Fibroblast of skin of right quadriceps (primary cell): ENCODE data around the gene SLC17A7.

Experiments
- DNase-seq: peaks from one replicate; pipeline ENCODE4 v3.0.0-alpha.2; 2013

The SLC17A7 gene

DNA sequence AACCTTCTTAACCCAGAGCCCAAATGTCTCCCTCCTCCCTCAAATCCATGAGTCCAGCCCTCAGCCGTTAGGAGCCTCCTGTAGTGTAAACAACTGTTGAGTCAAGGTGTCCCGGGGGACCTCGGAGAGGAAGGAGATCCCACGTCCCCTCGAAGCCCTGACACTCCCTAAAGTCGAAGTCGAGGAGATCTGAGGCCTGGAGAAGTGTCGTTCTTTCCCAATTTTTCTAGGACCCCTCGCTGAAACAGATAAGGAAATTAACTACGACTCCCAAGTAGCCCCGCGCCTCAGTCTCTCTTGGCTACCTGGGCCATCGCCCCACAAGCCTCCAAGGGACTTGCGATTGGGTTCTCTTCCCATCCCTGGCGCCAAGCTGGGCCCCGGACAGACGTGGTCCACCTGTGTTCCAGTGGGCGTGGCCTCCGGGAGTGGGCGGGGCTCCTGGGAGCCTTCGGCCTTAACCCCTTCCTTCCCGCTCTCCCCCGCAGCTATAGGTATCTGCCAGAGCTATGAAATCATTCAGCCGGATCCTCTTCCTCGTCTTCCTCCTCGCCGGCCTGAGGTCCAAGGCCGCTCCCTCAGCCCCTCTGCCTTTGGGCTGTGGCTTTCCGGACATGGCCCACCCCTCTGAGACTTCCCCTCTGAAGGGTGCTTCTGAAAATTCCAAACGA is 15.3 kb downstream of the SLC17A7 start:
- DNase-seq: peak; percentile 28

DNA sequence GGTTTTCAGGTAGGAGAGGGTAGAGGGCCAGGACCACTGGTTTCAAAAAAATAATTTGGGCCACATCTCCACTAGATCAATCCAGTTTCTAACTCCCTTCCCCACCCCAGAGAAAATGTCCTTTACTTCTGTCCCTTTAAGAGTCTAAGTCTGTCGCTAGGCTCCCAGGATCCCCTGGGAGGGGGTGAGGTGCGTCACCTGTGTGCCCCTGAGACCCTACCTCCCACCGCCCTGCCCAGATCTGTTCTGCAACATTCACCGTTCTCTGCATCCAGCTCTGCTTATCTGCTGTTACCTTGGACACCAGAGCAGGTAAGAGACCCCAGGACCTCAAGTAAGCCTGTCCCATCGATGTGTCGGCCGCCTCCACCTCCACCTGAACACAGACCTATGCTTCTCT is 16.1 kb downstream of the SLC17A7 start, which contains the start of gene GFY:
TSS of gene GFY (plus strand) at position 211 of the 400 bp plus-strand sequence. CDS start 1,043 bp downstream, outside the sequence.
- no peak for DNase-seq

DNA sequence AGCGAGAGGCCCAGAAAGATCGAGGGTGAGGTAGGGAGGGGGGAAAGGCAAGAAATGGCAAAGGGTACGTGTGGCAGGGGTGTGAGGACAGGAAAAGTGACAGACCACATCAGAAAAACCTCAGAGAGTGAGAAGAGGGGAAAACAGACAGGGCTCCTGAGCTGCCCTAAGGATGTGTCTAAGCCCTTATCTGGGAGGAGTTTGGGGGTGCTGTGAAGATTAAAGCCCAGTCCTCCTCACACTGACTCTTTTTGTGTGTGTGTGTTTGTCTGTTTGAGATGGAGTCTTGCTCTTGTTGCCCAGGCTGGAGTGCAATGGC is 17.4 kb downstream of the SLC17A7 start:
- DNase-seq: no peak

DNA sequence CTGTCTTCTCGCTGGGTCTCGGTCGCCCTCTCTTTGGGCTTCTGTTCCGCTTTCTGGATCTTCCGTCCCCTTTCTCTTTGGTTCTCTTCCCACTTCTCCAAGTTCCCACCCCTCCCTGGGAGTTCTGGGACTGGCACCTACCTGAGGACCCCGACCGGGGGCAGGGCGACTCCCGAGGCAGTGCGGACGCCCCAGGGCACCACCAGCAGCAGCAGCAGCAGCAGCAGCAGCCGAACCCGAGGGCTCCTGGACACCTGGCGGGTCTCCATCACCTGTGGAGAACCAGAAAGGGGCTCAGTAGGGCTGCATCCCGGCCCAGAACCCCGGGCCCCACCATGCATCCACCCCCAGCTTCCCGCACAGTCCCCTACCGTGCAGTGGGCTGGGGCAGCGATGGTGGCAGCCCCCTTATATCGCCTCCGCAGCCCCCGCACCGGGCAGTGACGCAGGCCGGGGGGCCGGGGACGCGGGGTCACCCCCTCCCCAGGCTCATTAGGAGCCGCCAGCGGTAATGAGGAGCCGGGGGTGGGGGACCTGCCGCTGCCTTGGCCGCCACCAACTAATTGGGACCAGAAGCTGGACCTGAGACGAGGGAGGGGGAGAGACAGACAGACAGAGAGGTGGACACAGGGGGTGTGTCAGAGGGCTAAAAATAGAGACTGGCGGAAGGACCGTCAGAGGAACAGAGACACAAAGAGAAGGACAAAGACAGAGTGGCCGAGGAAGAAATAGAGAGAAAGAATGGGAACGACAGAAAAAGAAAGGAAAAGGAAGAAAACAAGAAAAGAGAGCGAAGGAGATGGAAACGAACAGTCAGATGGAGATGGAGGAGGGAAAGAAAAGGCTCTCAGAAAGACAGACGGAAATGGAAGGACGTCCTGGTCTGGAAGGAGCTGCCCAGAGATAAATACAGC is 18.0 kb downstream of the SLC17A7 start, which contains the start of gene PTH2:
TSS of gene PTH2 (minus strand) at position 371 of the 914 bp plus-strand sequence. CDS start at position 269, 102 bp downstream.
- no peak for DNase-seq

DNA sequence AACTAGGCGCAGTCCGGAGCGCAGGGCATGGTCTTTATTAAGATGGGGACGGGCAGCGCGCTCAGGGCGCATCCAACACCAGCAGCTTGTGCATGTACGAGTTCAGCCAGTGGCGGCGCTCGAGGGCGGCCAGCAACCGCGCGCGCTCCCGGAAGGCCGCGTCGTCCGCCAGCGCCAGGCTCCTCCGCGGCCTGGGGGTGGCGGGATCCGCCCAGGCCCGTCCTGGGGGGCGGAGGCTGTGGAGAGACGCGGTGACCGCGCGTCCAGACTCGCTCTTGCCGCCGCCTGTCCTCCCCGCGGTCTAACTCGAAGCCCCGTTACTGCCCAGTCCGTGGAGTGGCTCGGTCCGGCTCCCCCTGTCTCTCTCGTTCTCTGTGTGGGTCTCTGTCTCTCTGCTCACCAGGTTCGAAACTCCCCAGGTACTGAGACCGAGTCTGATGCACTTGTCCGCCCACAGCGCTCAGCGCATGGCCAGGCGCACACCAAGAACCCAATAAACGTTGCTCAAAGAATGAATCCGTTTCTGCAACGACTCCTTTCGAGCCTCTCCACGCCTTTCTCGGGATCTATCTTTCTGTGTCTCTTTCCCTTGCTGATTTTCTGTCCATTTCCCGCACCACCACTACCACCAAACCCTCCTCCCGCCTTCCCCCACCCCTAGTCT is 18.8 kb downstream of the SLC17A7 start:
- DNase-seq: no peak

DNA sequence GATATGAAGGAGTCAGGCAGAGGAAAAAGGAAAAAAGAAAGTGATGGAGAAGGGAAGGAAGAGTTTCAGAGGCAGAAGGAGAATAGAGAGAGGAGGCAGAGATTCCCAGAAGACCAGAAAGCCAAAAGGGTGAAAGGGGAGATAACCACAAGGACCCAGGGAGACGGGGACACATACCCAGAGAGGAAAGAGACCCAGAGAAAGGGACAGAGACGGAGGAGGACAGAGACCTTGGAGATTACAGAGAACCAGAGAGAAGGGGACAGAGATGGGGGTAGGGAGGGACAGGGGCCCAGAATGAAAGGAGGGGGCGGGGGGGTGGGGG is 19.5 kb downstream of the SLC17A7 start:
- no peak for DNase-seq

DNA sequence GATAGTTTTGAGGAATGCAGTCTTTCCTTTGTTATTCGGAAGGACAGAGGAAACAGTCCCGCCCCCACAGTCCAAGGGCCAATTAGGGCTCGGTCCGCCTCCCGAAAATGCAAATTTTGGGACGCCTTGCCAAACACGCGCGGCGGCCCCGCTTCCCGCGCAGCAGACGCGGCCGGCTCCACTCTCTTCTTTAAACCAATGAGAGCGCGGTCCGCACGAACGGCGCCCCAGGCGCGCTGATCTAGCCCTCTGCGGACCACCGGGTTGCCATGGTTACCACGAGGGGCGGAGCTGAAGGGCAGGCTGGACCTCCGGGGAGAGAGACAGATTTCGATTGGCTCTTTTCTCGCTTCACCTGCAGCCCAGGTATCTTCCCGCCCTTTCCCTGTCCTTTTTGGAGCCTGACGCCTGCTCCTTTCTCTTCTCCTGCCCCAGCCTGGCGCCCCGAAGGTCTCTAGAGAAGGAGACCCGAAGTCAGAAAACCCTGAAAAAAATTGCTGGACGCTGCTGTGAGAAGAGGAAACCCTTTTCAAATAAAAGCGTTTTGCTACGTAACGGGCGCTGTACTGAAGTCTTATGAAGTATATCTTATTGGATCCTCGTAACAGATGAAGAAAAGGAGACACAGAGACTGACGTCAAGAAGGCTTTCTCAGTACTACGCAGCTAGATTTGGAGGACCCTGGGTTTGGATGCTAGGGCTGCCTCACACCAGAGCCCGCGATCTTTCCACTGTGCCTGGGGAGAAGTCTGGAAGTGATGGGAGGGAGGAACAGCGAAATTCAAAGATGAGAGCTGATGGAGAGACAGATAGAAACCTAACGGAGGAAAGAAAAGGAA is 20.1 kb downstream of the SLC17A7 start:
- DNase-seq: peak; percentile 35

DNA sequence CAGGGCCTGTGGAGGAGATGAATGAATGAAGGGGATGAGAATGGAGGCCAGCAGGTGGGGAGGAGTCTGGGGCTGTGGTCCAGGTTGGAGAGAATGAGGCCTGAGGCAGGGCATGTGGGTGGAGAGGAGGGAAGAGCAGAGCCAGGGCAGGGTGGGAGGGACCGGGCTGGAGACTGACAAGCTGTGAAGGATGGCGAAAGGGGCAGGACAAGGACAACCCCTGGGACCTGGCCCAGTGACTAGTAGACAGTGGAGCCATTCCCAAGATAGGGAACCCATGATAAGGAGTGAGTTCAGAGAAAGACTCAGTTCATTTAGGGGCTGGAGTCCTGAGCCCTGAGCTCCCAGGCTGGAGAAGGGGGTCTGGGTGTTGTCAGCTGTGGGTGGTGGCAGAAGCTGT is 21.1 kb downstream of the SLC17A7 start:
- no peak for DNase-seq

DNA sequence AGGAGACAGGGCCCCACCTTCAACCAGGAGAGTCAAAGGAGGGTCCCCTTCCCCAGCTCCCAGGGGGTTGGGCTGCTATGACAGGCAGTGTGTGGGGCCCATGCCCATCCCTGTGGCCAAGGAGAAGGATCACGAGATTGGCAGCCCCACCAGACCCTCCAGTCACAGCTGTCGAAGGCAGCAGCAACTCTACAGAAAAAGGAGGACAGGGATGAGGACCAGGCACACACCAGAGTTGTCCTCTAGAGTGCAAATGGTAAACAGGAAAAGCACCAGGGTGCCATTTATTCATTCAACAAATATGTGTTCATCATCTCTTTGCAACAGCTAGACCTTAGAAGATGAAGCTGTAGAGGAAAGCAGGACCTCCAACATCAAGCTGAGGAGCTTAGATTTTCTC is 22.2 kb downstream of the SLC17A7 start:
- no peak for DNase-seq

DNA sequence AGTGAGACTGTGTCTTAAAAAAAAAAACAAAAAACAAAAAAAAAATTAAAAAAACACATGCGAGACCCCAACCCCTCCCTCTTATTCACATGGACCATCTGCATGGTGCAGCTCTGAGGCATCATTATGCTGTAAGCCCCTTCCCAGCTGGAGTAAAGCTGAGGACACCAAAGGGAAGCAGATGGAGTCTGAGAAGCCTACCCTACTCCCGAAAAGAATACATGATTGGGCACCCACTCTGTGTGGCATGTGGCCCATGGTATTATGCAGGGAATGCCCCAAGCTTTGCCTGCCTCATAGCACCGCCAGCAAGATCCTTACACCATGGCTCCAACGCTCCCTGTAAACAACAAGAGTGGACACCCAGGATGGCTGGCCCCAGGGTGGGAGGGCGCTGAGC is 22.8 kb downstream of the SLC17A7 start:
- no peak for DNase-seq

DNA sequence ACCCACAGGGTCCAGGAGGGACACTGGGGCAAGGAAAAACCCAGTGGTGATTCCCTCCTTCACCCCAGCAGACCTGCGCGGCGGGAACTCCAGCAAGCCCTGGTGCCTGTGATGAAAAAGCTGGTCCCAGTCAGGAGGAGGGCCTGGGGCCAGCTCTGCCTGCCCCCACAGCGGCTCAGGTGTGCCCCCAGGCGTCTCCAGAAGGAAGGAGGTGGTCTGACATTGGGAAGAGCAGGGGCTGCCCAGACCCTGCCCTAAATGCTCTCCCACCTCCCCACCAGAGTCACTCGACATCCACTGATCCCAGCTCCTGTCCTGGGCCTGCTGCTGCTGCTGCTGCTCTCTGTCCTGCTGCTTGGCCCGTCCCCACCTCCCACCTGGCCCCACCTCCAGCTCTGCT is 24.2 kb downstream of the SLC17A7 start:
- no peak for DNase-seq

DNA sequence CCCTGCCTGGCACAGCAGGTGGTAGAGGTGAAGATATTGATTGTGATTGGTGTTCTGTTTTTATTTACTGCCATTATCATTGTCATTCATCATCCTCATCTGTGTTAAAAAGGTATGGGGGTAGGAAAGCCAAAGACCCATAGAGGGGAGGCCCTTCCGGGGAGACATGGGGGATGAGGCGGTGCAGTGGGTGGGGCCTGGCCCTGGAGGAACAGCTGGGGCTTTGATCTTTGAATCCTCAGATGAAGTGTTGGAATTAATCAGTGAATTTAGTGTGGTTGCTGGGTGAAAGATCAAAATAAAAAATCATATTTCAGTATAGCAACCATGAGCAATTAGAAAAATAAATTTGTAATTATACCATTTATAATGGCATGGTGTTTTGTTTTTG is 25.5 kb downstream of the SLC17A7 start:
- DNase-seq: no peak

DNA sequence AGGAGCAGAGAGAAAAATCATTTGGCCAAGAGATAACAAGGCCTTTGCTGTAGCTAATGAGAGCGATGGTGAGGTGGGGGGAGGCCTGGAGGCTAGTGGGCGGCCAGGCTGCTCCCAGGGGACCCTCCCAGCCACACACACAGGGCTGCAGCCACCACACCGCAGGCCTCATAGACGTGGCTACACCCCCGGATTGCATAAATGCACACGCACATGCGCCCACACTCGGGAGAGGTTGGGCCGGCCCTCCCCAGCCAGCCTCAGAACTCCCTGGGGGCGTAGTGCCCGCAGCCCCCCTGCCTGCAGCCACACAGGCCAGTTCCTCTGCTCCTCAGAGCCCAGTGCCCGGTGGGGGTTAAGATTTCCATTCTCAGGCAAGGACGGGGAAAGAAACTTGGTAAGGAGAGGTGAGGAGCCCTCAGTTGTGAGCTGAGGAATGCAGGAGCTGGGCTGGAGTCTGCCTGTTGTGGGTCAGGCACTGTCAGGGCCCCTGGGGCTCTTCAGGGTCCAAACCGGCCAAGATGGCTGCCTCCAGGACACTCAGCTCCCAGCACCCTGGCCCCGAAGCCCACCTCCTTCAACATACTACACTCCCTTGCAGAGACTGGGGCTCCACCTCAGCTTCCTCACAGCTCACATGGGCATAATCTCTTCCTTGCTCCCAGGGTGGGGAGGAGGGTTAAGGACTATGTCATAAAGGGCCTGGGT is 26.1 kb downstream of the SLC17A7 start:
- no peak for DNase-seq

DNA sequence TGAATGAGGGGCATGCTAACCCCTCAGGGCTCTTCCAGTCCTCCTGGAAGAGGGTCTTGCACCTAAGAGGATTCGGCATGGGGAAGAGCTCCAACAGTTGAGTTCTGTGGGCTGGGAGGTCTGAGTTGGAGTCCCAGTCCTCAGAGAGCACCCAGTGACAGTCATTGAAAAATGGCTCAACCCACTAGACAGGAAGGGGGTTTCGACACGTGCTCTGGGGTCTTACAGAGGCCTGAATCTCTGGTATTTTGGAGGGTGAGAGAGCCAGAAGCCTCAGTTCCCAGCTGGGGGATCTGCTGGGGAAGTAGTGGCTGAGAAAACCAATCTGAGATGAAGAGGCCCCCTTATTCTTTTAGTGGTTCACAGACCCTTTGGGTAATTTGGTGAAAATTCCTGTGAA is 27.1 kb downstream of the SLC17A7 start:
- no peak for DNase-seq

DNA sequence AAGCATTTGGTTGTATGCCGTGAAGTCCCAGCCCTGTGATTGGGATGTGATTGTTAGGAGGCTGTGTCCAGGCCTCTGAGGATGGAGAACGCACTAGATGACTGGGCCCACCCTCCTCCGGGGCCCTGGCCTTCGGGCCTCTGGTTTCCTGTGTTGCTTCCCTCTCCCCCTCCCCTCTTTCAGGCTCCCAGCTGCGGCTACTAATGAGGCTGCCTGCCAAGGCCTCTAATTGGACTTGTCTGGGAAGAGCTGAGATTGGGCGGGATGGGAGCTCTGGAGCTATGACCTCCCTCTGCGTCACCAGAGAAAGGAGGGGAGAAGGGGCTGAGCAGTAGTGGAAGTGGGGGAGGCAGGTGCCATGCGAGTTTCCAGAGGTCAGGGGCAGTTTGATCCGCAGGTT is 28.0 kb downstream of the SLC17A7 start:
- DNase-seq: peak; percentile 47

DNA sequence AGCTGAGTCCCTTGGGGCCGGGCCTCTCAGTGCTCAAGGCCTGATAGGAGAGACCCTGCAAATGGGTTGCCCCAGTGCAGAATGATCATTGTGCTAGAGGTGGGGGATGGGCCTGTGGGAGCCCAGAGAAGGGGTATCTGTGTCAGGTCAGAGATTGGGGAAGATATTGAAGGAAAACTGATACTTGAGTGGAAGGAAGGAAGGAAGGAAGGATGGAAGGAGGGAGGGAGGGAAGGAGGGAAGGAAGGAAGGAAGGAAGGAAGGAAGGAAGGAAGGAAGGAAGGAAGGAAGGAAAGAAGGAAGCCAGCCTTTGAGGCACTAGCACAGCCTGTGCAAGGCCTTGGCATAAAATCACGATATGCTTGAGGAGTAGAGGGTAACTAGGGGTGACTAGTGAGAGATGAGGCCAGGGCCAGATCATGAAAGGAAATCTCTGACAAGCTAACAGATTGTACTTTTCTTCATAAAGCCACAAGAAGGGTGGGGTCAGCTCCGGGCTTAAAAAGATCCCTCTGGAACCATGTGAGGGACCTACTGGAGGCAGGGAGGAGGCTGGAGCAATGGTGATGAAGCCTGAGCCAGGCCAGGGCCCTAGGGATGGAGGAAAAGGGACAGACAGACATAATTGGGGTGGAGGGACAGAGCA is 29.5 kb downstream of the SLC17A7 start:
- DNase-seq: no peak

DNA sequence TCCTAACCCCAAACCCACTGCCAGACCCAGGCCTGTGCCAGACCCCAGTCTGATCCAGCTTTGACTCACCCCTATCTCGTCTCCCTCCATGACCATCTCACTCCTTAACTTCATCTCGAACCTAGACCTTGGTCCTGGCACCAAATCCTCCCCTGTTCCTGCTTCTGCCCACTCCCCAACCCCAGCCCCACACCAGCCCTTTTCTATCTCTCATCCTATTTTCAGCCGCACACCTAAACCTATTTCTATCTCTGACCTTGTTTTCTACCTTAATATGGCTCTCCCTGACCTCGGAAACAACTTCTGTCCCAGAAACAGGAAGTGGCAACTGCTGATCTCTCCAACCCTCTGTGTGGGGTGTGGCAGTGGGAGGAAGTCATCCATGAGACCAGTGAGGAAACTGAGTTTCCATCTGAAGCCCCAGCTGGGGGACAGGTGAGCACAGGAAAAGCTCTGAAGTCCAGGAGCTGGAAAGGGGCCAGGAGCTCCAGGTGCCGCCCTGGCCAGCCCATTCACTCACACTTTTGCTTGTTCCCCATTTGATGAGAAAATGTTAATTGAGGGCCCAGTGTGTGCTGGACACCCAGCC is 31.8 kb downstream of the SLC17A7 start:
- DNase-seq: no peak

DNA sequence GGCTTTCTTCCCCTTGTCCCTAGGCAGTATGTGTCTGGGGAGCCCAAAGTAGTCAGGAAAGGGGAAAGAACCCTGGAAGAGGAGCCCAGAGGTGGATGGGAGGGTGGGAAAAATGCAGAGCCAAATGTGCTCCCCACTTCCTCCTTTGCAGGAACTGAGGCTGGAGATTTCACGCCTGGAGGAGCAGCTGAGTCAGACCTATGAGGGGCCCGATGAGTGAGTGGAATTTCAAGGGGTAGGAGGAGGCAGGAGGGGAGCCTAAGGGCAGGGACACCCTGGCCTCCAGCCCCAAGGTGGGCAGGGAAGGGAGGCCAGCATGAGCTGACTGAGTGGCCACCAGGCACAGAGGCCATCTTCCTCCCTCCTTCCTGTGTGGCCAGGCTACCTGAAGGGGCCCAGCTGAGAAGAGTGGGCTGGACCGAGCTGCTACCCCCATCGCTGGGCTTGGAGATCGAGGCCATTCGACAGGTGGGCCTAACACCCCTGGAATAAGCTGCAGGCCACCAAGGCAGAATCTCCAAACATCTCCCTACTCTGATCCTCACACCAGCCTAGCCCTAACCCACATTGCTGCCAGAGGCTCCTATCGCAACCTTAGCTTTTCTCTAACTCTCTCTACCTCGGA is 32.4 kb downstream of the SLC17A7 start:
- DNase-seq: peak; percentile 19

DNA sequence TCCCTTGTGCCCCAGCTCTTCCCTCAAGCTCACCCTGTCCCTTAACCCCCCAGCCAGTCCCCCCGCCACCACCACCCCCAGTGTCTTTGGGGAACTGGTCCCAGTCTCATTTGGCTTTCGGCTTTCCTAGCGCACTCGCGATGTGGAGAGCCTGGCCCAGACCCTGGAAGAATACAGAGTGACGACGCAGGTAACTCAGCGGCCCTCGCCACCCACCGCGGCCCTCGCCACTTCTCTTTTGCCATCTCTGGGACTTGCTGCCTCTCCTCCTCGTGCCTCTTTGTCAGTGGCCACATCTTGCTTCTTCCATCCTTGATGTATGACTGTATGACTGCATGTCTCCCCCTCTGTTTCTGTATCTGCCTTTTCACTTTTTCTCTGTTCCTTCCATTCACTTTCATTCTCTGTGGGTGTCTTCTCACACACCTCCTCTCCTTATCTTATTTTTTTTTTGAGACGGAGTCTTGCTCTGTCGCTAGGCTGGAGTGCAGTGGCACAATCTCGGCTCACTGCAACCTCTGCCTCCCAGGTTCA is 33.8 kb downstream of the SLC17A7 start:
- no peak for DNase-seq

DNA sequence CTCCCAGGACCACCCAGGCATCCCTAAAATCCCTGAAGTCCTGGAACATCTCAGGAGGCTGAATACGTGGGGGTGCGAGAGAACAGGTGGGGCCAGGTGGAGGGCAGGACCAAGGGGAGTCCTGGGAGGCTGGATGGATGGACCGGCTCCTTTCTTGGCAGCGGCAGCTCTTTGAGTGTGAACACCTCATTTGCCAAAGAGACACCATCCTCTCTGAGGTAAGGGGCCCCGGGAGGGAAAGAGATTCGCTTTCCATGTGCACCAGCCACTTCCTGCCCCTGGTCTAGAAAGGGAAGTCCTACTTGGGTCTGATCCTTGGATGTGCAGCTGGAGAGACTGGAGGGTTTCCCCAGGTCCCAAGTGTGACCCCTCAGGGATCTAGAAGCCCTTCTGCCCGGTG is 34.2 kb downstream of the SLC17A7 start:
- DNase-seq: no peak
